ENCODE data around the gene PTPRG. TPM values are rescaled to one million over a fixed set of nuclear protein-coding genes. Genes with fewer than 3 reads are reported as not detected.

The PTPRG gene
- total and polyA plus RNA-seq, 8 donors, result 50.9 to 88.4 (median 54.4) TPM

DNA sequence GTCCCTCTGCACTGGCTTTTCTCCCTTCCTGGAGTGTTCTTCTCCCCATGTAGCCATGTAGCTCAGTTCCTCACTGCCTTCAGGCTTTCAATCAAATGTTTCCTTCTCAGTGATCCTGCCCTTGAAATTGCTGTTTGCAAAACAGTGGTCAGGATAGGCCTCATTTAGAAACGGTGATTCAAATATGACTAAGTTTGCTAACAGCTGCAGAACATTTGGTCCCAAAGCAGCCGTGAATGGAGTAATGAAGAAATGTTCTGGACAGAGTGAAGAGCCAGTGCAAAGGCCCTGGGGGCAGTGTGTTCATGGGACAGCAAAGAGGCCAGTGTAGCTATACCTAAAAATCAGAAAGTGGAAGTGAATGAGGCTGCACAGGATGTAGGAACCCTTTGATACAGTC is 588.6 kb downstream of the PTPRG start:
- Histone ChIP-seq H3K4me1 (no peaks in the 10 kb centered on the region), H3K27ac (peak overlapping the region in 1 of 2 donors; percentile 31), H3K4me3 (no peak overlapping the region), H3K36me3 (no peaks in the 10 kb centered on the region), H3K27me3 (no peaks in the 10 kb centered on the region), H3K9me3 (no peaks in the 10 kb centered on the region)
- intact Hi-C loops (cut with DNase I), result no loop called here
- no peak for DNase-seq
- no peak for ATAC-seq
- TF ChIP-seq, protein P1, sequence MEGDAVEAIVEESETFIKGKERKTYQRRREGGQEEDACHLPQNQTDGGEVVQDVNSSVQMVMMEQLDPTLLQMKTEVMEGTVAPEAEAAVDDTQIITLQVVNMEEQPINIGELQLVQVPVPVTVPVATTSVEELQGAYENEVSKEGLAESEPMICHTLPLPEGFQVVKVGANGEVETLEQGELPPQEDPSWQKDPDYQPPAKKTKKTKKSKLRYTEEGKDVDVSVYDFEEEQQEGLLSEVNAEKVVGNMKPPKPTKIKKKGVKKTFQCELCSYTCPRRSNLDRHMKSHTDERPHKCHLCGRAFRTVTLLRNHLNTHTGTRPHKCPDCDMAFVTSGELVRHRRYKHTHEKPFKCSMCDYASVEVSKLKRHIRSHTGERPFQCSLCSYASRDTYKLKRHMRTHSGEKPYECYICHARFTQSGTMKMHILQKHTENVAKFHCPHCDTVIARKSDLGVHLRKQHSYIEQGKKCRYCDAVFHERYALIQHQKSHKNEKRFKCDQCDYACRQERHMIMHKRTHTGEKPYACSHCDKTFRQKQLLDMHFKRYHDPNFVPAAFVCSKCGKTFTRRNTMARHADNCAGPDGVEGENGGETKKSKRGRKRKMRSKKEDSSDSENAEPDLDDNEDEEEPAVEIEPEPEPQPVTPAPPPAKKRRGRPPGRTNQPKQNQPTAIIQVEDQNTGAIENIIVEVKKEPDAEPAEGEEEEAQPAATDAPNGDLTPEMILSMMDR (IDR thresholded peaks at IDR 0.05), result no peak

- Histone ChIP-seq H3K36me3 (no peaks in the 10 kb centered on the region), H3K27ac (no peak overlapping the region), H3K4me1 (no peaks in the 10 kb centered on the region), H3K9me3 (no peaks in the 10 kb centered on the region), H3K27me3 (no peaks in the 10 kb centered on the region), H3K4me3 (no peak overlapping the region)
- ATAC-seq (no peak), DNase-seq (no peak)
- intact Hi-C loops (cut with DNase I), result no loop called here
- TF ChIP-seq, protein P1 (IDR thresholded peaks at IDR 0.05), result no peak
Measured at GRCh38 chr3:62151591-62151990, 590.2 kb downstream of the PTPRG start.

- DNase-seq, result no peak
- H3K4me3 ChIP-seq, result no peak overlapping the region
- no peaks in the 10 kb centered on the region for H3K9me3 ChIP-seq
- TF ChIP-seq, protein P1 (IDR thresholded peaks at IDR 0.05), result no peak
- no peak for ATAC-seq
- H3K4me1 ChIP-seq, result no peaks in the 10 kb centered on the region
- intact Hi-C loops (cut with DNase I), result no loop called here
- H3K36me3 ChIP-seq, result no peaks in the 10 kb centered on the region
- no peak overlapping the region for H3K27ac ChIP-seq
- H3K27me3 ChIP-seq, result no peaks in the 10 kb centered on the region
Measured at GRCh38 chr3:62153231-62153630, 591.9 kb downstream of the PTPRG start.

GRCh38 chr3:62154457-62155148 is 593.2 kb downstream of the PTPRG start:
- ATAC-seq (no peak), DNase-seq (no peak)
- Histone ChIP-seq H3K9me3 (no peaks in the 10 kb centered on the region), H3K27ac (no peak overlapping the region), H3K4me1 (no peaks in the 10 kb centered on the region), H3K27me3 (no peaks in the 10 kb centered on the region), H3K4me3 (no peak overlapping the region), H3K36me3 (no peaks in the 10 kb centered on the region)
- intact Hi-C loops (cut with DNase I), result no loop called here
- TF ChIP-seq, protein P1 (IDR thresholded peaks at IDR 0.05), result no peak

DNA sequence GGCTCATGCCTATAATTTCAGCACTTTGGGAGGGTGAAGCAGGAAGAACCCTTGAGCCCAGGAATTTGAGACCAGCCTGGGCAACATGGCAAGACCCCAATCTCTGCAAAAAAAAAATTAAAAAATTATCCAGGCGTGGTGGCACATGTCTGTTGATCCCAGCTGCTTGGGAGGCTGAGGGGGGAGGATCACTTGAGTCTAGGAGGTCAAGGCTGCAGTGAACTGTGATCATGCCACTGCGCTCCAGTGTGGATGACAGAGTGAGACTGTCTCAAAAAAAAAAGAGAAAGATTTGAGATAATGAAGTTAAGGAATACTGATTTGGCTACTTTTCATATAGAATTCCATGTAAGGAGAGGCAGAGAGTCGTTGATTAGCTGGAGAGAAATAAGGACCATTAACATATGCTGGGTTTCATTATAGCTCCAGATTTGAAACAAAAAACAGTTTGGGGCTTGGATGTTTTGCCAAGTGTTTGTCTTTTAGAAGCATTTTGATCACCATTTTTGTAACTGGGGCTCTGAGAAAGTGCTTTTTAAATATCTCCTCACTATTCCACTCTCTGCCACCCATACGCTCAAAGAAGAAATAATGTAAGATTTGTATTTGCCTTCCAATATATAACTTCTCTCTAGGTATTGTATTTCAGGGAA is 597.8 kb downstream of the PTPRG start:
- Histone ChIP-seq H3K36me3 (no peaks in the 10 kb centered on the region), H3K27ac (peak overlapping the region; percentile 29 to 64), H3K4me3 (no peak overlapping the region), H3K27me3 (no peaks in the 10 kb centered on the region), H3K4me1 (peaks cover 5 to 7% of the 10 kb centered on the region in 2 donors), H3K9me3 (no peaks in the 10 kb centered on the region)
- ATAC-seq, result no peak
- peak in 1 of 4 donors; percentile 24 for DNase-seq
- TF ChIP-seq, protein P1 (IDR thresholded peaks at IDR 0.05), result no peak
- intact Hi-C loops (cut with DNase I), result no loop called here

All from left lung (tissue), 10 donors.